Left lung (tissue), 10 donors: ENCODE data around the gene NLRC3. TPM values are rescaled to one million over a fixed set of nuclear protein-coding genes. Genes with fewer than 3 reads are reported as not detected.

Experiments
- ATAC-seq: fragments of 200-7000 bp; cut with Tn5 transposase; one replicate; pipeline ENCODE4 v1.9.1; 2020; ENCODE audit warnings: moderate library complexity
- DNase-seq, 4 donors: peaks; one replicate each; pipeline ENCODE4 v3.0.0-alpha.2; 2013 to 2020
- H3K27ac ChIP-seq, 2 donors: fragments of 200-600 bp; sonication (generic) in 1 of 2; one replicate each; pipeline versions ENCODE4 v1.5.0 to v1.8.0; 2020 to 2021
- H3K27me3 ChIP-seq, 2 donors: fragments of 200-600 bp; sonication (generic) in 1 of 2; one replicate each; pipeline versions ENCODE4 v1.5.0 to v1.8.0; 2020 to 2021
- H3K36me3 ChIP-seq, 2 donors: fragments of 200-600 bp; sonication (generic) in 1 of 2; one replicate each; pipeline versions ENCODE4 v1.5.0 to v1.8.0; 2020 to 2021
- H3K4me1 ChIP-seq, 2 donors: fragments of 200-600 bp; one replicate each; pipeline ENCODE4 v1.8.0; 2021
- H3K4me3 ChIP-seq, 2 donors: fragments of 200-600 bp; sonication (generic) in 1 of 2; one replicate each; pipeline versions ENCODE4 v1.5.0 to v1.8.0; 2020 to 2021; ENCODE audit warnings: mild to moderate bottlenecking in 1 of 2
- H3K9me3 ChIP-seq, 2 donors: fragments of 200-600 bp; sonication (generic) in 1 of 2; one replicate each; pipeline versions ENCODE4 v1.5.0 to v1.8.0; 2020 to 2021
- intact Hi-C, 2 donors: fragments of 100-400 bp; cut with DNase I; formaldehyde crosslinking; loops; one replicate each; pipeline versions ENCODE4 v1.11.2 to v1.14.2; 2022
- polyA plus RNA-seq, 6 donors: library from polyadenylated mRNA; unstranded; fragments of 120-200 nt; gene quantifications; one replicate each; pipeline ENCODE4 v1.2.1, GENCODE V29; 2013; ENCODE audit not compliant: insufficient read length in 6 of 6
- total RNA-seq, 2 donors: library from RNA; stranded (reverse); fragmentation: NEBNext Ultra II Directional; extraction: Animal tissue kit (Norgen Biotek cat#: 25700); gene quantifications; one replicate each; pipeline ENCODE4 v1.2.1, GENCODE V29; 2021
- TF ChIP-seq, protein P1 (sequence below), 2 donors: fragments of 200-600 bp; sonication (generic) in 1 of 2; IDR thresholded peaks; one replicate each; pipeline versions ENCODE4 v1.5.0 to v1.8.0; 2021; ENCODE audit warnings: antibody characterized with exemption in 2 of 2
- donor health status: DM: no; HTN: yes; CAD: no.
- donor health status: DM: no; HTN: no; CAD: no.

The NLRC3 gene
- total and polyA plus RNA-seq, 8 donors: 1.9 to 4.5 (median 3.4) TPM

DNA sequence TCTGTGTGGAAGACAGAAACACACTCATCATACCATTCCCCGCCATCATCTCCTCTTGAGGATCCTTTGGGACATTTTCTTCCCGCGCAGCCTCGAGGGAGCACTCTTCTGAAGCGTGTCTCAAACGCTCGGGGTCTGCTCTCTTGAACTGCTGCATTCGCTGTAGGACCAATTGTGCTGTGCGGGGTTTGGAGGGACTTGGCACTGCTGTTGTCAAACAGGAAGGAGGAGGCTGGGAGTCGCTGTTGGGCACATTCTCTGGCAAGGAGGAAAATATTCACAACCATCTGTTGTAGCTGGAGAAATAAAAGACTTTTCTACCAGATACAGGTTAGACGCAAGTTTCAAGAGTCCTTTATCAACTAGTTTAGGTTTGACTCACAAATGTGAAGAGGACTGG is 29.2 kb upstream of the NLRC3 start:
- DNase-seq (no peak), ATAC-seq (no peak)
- H3K27ac ChIP-seq: no peak overlapping the region
- H3K36me3 ChIP-seq: peaks cover 0 to 46% of the 10 kb centered on the region in 2 donors
- H3K9me3 ChIP-seq: no peaks in the 10 kb centered on the region
- H3K4me3 ChIP-seq: no peak overlapping the region
- intact Hi-C loops: no loop called here
- peaks cover 0 to 14% of the 10 kb centered on the region in 2 donors for H3K4me1 ChIP-seq
- H3K27me3 ChIP-seq: no peaks in the 10 kb centered on the region
- TF ChIP-seq, protein P1, sequence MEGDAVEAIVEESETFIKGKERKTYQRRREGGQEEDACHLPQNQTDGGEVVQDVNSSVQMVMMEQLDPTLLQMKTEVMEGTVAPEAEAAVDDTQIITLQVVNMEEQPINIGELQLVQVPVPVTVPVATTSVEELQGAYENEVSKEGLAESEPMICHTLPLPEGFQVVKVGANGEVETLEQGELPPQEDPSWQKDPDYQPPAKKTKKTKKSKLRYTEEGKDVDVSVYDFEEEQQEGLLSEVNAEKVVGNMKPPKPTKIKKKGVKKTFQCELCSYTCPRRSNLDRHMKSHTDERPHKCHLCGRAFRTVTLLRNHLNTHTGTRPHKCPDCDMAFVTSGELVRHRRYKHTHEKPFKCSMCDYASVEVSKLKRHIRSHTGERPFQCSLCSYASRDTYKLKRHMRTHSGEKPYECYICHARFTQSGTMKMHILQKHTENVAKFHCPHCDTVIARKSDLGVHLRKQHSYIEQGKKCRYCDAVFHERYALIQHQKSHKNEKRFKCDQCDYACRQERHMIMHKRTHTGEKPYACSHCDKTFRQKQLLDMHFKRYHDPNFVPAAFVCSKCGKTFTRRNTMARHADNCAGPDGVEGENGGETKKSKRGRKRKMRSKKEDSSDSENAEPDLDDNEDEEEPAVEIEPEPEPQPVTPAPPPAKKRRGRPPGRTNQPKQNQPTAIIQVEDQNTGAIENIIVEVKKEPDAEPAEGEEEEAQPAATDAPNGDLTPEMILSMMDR (IDR thresholded peaks at IDR 0.05): no peak

DNA sequence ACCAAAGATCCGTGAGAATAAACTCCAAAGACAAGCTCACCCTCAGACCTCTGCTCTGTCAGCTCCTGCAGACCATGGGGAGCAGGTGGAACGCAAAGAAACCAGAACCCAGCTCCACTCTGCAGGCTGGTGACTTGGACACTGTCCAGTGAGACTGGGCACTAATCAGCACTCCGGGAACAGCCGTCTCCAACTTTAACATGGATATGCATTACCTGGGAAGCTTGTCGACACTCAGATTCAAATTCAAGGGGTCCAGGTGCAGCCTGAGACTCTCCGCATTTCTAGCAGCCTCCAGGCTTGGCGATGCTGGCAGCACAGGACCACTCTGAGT is 25.1 kb upstream of the NLRC3 start:
- ATAC-seq: no peak
- TF ChIP-seq, protein P1 (IDR thresholded peaks at IDR 0.05): no peak
- H3K9me3 ChIP-seq: peaks cover 0 to 3% of the 10 kb centered on the region in 2 donors

GRCh38 chr16:3601614-3602319 is 24.6 kb upstream of the NLRC3 start:
- Histone ChIP-seq H3K27me3 (no peaks in the 10 kb centered on the region), H3K36me3 (peaks cover 0 to 91% of the 10 kb centered on the region in 2 donors), H3K4me1 (no peaks in the 10 kb centered on the region), H3K27ac (no peak overlapping the region), H3K4me3 (no peak overlapping the region), H3K9me3 (peaks cover 0 to 3% of the 10 kb centered on the region in 2 donors)
- TF ChIP-seq, protein P1 (IDR thresholded peaks at IDR 0.05): no peak
- intact Hi-C loops: no loop called here
- ATAC-seq: no peak
- peak in 1 of 4 donors; percentile 22 for DNase-seq

More for the DNA sequence above, 25.1 kb upstream of the NLRC3 start:
- DNase-seq: peak in 1 of 4 donors; percentile 9
- no peaks in the 10 kb centered on the region for H3K4me1 ChIP-seq
- no peak overlapping the region for H3K27ac ChIP-seq
- H3K27me3 ChIP-seq: no peaks in the 10 kb centered on the region
- intact Hi-C loops: no loop called here
- H3K4me3 ChIP-seq: no peak overlapping the region
- peaks cover 0 to 88% of the 10 kb centered on the region in 2 donors for H3K36me3 ChIP-seq

DNA sequence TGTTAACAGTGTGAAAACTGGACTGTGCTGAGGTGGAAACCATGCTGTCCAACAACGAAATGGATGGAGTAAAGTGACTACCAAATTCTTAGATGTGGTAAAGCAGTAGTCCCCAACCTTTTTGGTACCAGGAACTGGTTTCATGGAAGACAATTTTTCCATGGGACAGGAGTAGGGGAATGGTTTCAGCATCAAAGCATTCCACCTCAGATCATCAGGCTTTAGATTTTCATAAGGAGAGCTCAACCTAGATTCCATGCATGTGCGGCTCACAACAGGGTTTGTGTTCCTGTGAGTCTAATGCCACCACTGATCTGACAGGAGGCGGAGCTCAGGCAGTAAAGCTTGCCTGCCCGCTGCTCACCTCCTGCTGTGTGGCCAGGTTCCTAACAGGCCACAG is 22.7 kb upstream of the NLRC3 start:
- Histone ChIP-seq H3K27me3 (no peaks in the 10 kb centered on the region), H3K9me3 (peaks cover 0 to 3% of the 10 kb centered on the region in 2 donors), H3K4me1 (no peaks in the 10 kb centered on the region), H3K4me3 (no peak overlapping the region), H3K36me3 (peaks cover 0 to 96% of the 10 kb centered on the region in 2 donors), H3K27ac (no peak overlapping the region)
- intact Hi-C loops: no loop called here
- TF ChIP-seq, protein P1 (IDR thresholded peaks at IDR 0.05): no peak
- DNase-seq: no peak
- no peak for ATAC-seq

DNA sequence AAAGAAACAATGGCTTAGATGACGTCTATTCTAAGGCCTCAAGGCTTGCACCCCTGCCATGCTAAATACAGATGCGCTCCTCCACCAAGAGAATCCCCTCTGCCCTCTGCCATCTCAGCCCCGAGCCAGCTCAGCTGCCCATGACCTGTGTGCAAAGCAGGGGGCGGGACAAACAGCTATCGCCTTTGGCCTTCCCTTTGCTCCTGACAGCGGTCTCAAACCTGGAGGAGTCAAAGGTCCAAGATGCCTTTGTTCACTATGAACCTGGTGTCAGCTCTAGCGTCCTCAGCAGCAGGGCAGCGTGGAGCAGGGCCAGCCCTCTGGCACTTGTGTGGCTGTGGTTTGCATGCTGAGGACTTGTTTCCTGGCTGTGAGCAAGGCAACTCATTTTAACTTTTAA is 21.9 kb upstream of the NLRC3 start:
- Histone ChIP-seq H3K36me3 (peaks cover 0 to 96% of the 10 kb centered on the region in 2 donors), H3K27ac (no peak overlapping the region), H3K4me3 (no peak overlapping the region), H3K4me1 (no peaks in the 10 kb centered on the region), H3K27me3 (no peaks in the 10 kb centered on the region), H3K9me3 (peaks cover 0 to 3% of the 10 kb centered on the region in 2 donors)
- TF ChIP-seq, protein P1 (IDR thresholded peaks at IDR 0.05): no peak
- intact Hi-C loops: no loop called here
- DNase-seq (no peak), ATAC-seq (no peak)
